Posterior cingulate gyrus (tissue), 11 donors: ENCODE results near the gene CARS2.
"Not testable (repeated sequence)": the region's sequence is repeated elsewhere in the genome, so short reads cannot be mapped to it uniquely, and the experiment has no call there.

Experiments used
- DNase-seq, 10 donors: peaks; one replicate each; pipeline versions ENCODE4 v3.0.0 to v3.0.0-alpha.2; 2020 to 2021; ENCODE audit warnings: mixed read lengths in 3 of 10
- intact Hi-C: fragments of 100-400 bp; cut with DNase I; formaldehyde crosslinking; loops from one replicate; pipeline ENCODE4 v1.15.1; 2023

The CARS2 gene

DNA sequence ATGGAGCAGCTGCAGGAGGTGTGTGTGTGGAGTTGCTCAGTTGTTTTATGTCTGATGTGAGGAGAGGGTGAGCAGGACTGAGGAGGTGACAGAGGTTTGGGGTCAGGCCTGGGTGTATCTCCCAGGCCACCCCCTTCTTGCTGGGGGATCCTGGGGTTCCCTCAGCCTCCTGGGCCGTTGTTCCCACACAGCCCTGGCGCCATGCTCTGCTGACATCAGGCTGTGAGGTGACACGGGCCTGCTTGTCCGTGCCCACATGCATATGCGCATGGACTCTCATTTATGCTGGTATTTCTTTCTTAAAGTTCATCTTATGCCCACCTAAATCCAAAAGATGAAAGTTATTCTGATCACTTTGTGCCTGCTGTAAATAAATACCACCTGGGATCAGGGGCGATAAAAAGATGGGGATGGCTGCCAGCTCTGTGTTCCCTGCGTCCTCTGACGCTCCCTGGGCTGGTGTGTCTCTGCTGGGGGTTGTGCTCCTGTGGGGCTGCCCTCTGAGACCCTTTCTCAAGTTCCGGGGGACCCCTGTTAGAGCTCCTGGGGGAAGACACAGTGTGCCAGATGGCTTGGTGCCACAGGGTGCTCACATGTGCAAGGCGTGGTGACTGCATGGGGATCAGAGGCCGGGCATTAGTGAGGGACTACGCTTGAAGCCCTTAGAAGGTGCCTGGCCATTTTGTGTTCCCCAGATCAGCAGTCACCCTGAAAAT, 78.0 kb downstream of the CARS2 start:
- peak in 2 of 10 donors; percentile 42 to 74 for DNase-seq
- intact Hi-C loops: no loop called here

DNA sequence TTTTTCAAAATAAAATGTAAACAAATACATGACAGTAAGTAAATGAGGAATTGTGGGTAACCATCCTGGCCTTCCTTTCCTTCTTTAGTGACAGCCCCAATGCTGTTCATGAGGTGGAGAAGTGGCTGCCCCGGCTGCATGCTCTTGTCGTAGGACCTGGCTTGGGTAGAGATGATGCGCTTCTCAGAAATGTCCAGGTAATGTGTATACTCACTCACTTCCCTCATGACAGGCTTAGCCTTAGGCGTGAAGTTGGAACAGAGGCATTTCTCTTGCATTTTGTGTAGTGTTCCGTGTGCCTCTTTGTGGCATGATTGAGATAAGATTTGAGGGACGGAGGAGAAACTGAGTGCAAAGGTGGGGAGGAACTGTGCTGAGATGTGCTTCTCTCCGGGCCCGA, 78.6 kb downstream of the CARS2 start:
- DNase-seq: no peak
- intact Hi-C loops: no loop called here

DNA sequence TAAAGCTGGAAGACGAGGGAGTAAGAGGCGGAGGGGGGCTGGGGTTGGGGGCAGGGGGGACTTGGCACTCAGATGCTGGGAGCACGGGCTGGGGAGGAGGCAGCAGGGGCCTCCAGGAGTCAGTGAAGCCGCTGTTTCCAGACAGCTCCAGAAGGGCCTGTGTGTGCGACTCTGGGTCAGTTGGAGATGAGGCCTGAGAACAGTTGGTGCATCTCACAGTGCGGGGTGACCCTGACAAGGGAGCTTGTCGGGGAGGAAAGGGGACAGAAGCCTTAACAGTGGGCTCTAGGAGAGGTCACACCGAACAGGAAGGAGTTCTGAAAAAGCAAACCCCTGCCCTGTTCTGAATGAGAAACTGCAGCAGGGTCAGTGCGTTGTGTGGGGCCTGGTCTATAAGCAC, 79.4 kb downstream of the CARS2 start:
- intact Hi-C loops: no loop called here
- peak in 1 of 10 donors; percentile 44 for DNase-seq

DNA sequence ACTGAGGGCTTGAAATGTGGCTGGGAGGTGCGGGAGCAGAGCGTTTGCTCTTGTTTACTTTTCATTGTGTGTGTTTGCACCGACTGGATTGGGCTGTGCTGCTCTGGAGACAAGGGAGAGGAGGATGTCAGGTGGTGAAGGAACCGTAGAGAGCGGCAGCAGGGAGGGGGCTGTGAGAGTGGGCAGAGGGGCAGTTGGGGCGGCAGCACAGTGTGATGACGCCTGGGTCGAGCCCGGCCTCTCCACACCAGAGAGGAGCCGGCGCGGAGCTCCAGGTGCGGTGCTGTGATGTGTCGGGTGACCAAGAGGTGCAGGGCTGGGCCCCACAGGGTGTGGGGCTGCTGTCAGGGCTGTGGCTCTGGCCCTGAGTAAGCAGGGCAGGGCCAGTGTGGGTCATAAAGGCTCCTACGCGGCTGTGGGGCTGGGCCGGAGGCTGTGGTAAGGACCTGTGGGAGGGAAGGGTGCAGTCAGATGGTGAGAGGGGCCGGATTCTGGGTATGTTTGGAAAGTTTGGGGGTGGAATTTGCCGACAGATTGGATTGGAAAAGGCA, 80.1 kb downstream of the CARS2 start:
- DNase-seq: peak in 1 of 10 donors; percentile 44

DNA sequence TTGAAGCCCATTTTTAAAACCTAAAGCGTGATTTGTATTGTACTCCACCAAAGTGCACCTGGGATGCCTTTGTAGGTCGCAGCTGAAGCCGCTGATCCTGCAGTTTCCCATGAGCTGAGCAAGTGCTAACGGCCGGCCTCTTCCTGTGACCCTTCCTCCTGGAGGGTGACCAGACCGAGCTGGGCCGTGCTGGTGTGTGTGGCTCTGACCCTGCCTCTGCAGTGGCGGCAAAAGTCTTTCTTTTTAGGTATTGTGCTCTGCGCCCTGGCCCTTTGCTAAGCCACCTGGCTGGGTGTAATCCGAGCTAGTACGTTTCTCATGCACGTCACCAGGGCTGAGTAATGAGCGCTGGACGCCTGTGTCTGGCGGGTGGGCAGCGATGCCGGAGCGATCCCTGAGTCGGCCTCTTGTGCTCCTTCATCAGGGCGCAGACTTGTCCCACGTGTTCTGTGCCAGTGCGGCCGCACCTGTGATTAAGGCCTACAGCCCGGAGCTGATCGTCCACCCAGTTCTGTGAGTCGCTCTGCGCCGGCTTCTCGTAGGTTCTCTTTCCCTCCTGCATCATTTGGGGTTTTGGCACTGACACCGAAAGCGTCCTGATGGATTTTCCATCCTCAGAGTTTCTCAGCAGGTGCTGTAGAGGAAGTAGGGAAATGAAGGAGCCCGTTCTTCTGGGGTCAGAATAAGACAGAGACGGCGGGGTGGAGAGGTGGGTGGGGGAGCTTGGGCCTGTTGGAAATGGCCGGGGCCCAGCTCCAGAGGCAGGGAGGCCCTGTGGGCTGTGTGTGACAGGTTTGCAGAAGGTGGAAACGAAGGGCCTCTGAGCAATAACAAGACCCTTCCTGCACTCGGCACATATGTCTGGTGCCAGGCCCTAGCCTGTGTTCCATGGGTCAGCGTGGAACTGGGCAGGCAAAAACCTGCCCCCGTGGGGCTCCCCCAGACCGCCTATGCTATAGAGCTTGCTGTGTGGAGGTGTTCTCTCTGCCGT, 80.9 kb downstream of the CARS2 start:
- DNase-seq: peak in 2 of 10 donors; percentile 61 to 64

More for the DNA sequence above, 80.1 kb downstream of the CARS2 start:
- intact Hi-C loops: no loop called here

DNA sequence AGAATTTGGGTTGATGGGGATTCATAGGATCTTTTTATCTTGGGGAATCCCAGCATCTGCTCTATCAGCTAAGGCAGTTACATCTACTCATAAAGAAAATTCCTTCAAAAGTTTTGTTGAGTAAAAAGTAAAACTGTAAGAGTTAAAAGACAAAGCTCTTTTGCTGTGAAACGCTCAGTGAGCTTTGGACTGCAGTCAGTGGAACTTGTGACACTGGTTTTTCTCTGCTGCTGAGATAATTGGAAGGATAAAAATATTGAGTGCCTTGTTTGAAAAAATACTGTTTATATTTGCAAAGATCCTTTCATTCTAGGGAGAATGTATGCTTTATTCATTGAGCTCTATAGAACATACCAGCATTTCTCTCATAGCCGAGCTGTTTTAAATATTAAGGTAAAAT, 85.3 kb downstream of the CARS2 start:
- intact Hi-C loops: no loop called here
- no peak for DNase-seq

More for the DNA sequence above, 80.9 kb downstream of the CARS2 start:
- intact Hi-C loops: no loop called here

DNA sequence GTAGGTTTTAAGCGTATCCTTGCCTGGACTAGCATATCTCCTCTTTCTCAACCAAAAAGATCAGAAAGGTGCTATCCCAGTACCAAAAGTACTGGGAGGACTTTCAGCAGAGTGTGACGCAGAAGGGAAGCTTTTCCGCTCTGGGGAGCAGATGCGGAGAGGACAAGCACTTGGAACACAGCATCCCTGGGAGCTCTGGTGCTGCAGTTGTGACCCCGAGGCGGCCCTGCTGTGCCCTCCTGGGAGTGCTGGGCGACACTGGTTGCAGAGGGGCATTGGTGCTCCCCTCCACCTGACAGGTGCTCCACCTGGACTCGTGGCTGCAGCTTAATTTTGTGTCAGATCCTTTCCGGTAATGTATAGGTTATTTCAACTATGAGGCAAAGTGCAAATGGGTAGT, 87.1 kb downstream of the CARS2 start:
- intact Hi-C loops: loop anchor here (5.0 to 10.0 kb wide), 2 partner anchors 89 to 296 kb away; partner anchors contain the start of genes ANKRD10 and CARS2

DNA sequence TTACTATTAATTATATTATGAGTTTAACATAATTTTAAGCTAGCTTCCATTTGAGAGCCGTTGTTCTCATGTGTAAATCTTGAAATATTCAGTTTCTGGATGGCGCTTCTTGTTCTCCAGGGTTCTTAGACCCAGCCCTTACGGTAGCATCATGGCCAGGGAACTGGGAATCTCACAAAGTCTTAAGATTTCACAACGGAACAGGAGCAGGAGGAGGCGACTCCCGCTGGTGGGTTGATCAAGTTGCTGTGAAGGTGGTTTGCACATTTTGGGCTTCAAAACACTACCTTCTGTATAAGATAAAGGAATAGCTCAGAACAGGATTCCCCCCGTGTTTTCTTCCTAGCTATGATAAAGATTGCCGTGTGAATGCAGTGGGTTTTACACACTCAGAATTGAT, 87.7 kb downstream of the CARS2 start:
- no peak for DNase-seq
- intact Hi-C loops: loop anchor here (5.0 to 10.0 kb wide), 2 partner anchors 89 to 297 kb away; partner anchors contain the start of genes ANKRD10 and CARS2

More for the DNA sequence above, 87.1 kb downstream of the CARS2 start:
- no peak for DNase-seq

DNA sequence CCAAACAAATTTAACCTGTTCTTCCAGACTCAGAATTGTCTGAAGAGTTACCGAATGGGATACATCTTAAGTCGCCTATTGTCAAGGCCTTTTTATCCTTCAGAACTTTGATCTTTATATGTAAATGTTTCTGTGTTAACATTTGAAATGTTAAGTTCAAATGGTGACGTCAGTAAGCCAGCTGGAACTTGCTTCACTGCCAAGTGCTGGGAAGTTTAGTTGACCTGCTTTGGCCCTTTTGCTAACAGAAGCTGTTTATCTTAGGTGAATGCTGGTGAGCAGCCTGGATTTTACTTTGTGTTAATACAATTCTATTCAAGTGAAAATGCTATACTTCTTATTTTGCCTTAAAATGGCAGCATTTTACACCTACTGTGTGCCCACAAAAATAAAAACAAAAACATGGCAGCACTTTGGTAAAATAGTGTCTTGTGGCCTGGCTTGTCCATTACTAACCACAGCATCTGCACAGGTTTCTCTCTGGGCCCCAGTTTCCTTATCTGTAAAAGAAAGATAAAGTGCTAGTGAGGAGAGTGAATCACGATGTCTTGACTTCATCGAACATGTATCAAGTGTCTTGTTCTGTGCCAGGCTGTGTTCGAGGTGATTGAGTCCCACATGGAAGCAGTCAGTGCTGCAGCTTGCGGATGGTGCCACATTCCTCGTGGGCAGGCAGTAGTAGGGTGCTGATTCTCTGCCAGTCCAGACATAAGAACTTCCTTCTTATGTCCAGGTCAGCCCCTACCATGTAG, 88.4 kb downstream of the CARS2 start:
- intact Hi-C loops: loop anchor here (5.0 to 10.0 kb wide), 2 partner anchors 90 to 297 kb away; partner anchors contain the start of genes ANKRD10 and CARS2
- no peak for DNase-seq

DNA sequence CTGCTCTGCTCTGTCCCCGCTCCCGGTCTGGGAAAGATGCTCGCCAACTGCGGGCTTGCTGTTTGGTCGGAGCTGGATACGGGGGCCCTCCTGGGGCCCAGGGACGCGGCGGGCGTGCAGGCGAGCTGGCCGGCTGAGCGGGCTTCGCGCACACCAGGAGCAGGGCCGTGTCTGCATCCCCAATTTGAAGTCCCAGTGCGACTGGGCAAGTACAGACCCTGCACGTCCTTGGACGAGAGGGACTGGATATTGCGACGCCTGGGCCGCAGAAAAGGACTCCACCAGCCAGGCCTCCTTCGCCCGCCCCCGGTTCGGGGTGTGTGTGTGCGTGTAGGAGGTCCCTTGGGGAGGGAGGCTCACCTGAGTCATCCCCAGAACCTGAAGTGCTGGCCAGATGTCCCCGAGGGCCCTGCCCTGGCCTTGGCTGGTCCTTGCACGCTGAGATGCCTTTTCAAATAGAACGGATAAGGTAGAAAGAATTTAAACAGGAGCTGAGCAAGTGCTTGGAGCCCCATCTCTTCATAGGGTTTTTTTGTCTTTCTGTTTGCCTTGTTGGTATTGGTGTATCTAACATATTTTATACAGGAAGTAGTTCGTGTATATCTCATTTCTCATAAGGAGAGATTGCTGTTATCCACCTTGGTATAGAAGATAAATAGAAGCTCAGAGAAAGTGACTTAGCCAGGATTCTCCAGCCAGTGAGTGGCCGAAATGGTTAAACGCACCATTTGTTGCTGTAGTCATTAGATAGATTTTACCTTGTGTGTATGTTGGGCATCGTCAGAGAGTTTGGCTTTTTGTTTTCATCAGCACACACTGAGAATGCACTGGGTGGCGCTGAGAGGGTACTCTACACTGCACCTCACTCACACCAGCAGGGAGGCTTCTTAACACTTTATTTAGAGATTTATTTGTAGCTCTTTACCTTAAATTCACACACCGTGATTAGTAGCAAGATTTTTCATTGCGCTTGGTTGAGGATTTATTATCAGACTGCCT, 89.5 kb downstream of the CARS2 start:
- intact Hi-C loops: loop anchor here (5.0 to 10.0 kb wide), 2 partner anchors 91 to 298 kb away; partner anchors contain the start of genes ANKRD10 and CARS2
- peak in 3 of 10 donors; percentile 27 to 88 (median 78) for DNase-seq

DNA sequence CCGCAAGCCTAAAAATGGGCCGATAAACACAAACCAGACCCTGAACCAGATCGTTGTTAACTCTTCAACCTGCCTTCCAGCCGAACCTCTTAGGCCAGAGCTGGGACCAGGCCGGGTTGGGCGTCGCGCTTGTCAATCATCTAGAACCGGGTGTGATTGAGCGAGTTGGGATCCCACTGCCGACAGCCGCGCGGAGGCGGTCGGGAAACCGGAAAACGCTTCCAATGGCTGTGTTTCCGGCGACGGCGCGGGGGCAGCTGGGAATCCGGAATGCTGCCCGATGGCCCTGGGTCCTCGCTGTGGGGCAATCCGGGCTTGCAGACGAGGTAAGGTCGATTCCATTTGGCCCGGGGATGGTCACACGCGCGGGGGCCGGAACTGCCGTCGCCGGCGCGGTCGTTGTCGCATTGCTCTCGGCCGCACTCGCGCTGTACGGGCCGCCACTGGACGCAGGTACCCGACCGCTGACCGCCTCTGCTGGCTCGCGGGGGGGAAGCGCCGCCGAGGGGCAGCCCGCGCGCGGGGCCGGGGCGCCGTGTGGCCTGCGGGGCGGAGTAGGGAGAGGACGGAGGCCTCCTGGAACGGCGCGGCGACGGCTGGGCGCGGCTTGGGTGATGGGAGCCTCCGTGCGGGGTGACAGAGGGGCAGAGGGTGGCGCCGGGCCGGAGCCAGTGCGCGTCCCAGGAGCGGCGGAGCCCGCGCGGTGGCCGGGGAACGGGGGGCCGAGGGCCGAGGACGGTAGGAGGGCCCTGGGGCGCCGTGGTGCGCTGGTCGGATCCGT, 90.4 kb downstream of the CARS2 start, which contains the start of gene NAXD:
NAXD (plus strand) TSS at position 224 of the 781 bp plus-strand sequence; CDS start at position 281, 57 bp downstream.
- intact Hi-C loops: loop anchor here (5.0 to 10.0 kb wide), 2 partner anchors 92 to 299 kb away; partner anchors contain the start of genes ANKRD10 and CARS2
- DNase-seq: peak; percentile 90 to 99 (median 96)

DNA sequence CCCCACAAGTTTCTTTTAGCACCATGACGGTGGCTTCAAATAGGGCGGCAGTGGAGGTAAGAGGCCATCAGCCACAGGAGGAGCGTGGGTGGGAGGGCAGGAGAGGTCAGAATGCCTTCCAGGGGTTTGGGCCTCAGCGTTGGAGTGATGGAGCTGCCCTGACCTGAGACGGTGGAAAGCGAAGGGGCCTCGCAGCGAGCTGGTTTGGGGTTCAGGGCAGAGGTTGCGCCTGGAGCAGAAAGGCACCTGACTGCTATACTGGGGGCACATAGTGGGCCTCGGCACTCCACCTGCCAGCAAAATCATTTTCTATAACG, 91.0 kb downstream of the CARS2 start:
- DNase-seq: no peak
- intact Hi-C loops: loop anchor here (5.0 to 10.0 kb wide), 2 partner anchors 92 to 300 kb away; partner anchors contain the start of genes ANKRD10 and CARS2

DNA sequence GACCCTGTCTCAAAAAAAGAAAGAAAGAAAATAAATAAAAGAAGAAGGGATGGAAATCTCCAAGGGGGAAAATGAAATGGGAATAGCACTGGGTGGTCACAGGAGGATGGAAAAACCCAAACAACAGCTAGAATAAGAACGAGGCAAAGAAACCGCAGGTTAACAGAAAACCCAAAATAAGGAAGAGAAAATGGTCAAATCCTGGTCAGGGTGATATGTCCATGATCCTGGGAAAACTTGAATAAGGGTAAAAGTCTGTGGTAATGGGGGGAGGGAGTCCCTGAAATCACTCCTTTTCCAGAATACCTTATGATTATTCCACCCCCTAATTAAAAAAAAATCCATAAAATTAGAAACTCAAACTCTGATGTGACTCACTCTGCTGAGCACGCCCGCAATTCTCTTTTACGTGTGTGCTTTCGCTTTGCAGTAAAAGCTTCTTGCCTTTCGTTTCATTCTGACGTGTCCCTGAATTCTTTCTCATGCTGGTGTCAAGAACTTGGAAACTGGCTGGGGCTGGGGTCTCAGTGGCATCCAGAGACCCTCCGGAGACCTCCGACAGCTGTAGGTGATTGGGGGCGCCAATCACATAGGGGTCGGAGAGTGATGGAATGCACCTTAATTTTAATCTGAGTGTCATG, 94.8 kb downstream of the CARS2 start:
- intact Hi-C loops: loop anchor here (10.0 kb wide), 1 partner anchor 304 kb away; the partner anchor contains the start of gene ANKRD10
- no peak for DNase-seq

DNA sequence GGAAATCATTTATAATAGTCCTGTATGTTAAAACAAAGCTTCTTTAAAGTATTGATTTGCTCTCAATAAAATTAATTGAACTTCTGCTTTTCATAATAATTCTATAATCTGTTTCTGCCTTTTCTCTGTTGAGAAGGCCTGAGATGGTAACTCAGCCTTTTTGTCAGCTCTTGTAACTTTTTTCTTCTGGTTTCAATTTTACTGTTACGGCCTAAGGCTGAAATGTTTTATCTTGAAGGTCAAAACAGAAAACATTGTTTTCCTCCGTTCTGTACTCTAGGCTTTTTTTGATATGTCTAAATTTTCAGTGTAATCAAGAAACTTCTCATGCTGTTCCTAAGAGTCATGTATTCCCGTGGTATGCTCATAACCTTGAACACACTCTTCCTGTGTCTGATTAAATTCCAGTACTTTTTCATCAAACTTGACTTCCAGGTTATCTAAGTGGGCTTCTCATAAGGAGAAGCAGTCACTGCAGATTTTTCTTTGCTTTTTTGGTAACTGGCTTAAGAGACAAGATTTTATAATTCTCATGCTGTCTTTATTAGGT, 98.2 kb downstream of the CARS2 start:
- intact Hi-C loops: no loop called here
- DNase-seq: no peak

DNA sequence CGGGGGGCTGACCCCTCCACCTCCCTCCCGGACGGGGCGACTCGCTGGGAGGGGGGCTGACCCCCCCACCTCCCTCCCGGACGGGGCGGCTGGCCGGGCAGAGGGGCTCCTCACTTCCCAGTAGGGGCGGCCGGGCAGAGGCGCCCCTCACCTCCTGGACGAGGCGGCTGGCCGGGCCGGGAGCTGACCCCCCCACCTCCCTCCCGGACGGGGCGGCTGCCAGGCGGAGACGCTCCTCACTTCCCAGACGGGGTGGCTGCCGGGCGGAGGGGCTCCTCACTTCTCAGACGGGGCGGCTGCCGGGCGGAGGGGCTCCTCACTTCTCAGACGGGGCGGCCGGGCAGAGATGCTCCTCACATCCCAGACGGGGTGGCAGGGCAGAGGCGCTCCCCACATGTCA, 99.6 kb downstream of the CARS2 start:
- intact Hi-C loops: not testable (repeated sequence)

DNA sequence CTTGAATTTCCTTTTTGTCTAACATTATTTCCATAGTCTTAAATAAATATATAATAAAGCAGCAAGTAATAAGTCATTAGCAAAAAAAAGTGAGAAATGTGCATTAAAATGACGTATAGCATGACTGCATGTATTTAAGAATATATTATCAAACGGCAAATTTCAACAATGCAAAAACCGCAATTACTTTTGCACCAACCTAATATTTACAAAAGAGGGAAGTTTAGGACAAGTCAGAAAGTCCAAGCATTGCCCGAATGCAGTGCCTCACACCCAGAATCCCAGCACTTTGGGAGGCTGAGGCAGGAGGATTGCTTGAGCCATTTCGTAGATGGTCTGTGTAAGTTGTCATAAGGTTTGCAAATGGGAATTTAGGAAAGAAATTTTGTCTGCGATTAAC, 100.8 kb downstream of the CARS2 start:
- no peak for DNase-seq
- intact Hi-C loops: no loop called here

More for the DNA sequence above, 99.6 kb downstream of the CARS2 start:
- not testable (repeated sequence) for DNase-seq

DNA sequence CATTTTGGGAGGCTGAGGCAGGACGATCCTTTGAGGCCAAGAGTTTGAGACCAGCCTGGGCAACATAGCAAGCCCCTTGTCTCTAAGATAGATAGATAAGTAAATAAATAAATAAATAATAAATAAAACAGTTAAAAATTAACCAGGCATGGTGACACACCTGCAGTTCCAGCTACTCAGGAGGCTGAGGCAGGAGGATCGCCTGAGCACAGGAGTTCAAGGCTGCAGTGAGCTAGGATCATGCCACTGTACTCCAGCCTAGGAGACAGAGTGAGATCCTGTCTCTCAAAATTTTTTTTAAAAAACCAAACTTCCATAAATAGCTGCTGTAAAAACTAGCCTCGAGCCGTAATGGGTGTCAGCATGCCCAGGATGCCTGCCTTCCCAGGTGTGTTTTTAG, 104.9 kb downstream of the CARS2 start:
- DNase-seq: no peak
- intact Hi-C loops: no loop called here
